Measurements from ENCODE around the gene SGSH. TPM values are rescaled to one million over a fixed set of nuclear protein-coding genes. Genes with fewer than 3 reads are reported as not detected.

Gene SGSH
- total RNA-seq, 1 donor from 2014 or later, result 57.8 TPM

- H3K27ac ChIP-seq, result peak overlapping the region; percentile 90
- peak; percentile 80 to 82 for ATAC-seq
- intact Hi-C loops (cut with DNase I), result no loop called here
- H3K27me3 ChIP-seq (ENCODE audit: low read depth), result no peaks in the 10 kb centered on the region
- peaks cover 31% of the 10 kb centered on the region for H3K36me3 ChIP-seq
- peaks cover 28% of the 10 kb centered on the region for H3K4me1 ChIP-seq
- peak overlapping the region; percentile 96 for H3K4me3 ChIP-seq
- TF ChIP-seq CTCF (IDR thresholded peaks at IDR 0.05), result no peak
- peak; percentile 89 for DNase-seq
- H3K9me3 ChIP-seq, result no peaks in the 10 kb centered on the region
Observed at GRCh38 chr17:80219013-80219762, 945 bp downstream of the SGSH start.

- Histone ChIP-seq H3K36me3 (peaks cover 39% of the 10 kb centered on the region), H3K27me3 (ENCODE audit: low read depth) (no peaks in the 10 kb centered on the region), H3K4me3 (no peak overlapping the region), H3K27ac (no peak overlapping the region), H3K9me3 (no peaks in the 10 kb centered on the region), H3K4me1 (peaks cover 30% of the 10 kb centered on the region)
- TF ChIP-seq CTCF (IDR thresholded peaks at IDR 0.05), result no peak
- DNase-seq (no peak), ATAC-seq (no peak)
- intact Hi-C loops (cut with DNase I), result no loop called here
Observed at GRCh38 chr17:80218391-80218790, 1.7 kb downstream of the SGSH start.

- peaks cover 32% of the 10 kb centered on the region for H3K4me1 ChIP-seq
- no peak for ATAC-seq
- intact Hi-C loops (cut with DNase I), result no loop called here
Observed at GRCh38 chr17:80217703-80218362, 2.3 kb downstream of the SGSH start.

GRCh38 chr17:80216473-80217456 is 3.4 kb downstream of the SGSH start:
- Histone ChIP-seq H3K36me3 (peaks cover 55% of the 10 kb centered on the region), H3K27ac (no peak overlapping the region), H3K27me3 (ENCODE audit: low read depth) (no peaks in the 10 kb centered on the region), H3K4me1 (peaks cover 32% of the 10 kb centered on the region), H3K4me3 (no peak overlapping the region), H3K9me3 (no peaks in the 10 kb centered on the region)
- DNase-seq (no peak), ATAC-seq (no peak)
- intact Hi-C loops (cut with DNase I), result no loop called here
- no peak for TF ChIP-seq CTCF (IDR thresholded peaks at IDR 0.05)

More at GRCh38 chr17:80217703-80218362, 2.3 kb downstream of the SGSH start:
- H3K27ac ChIP-seq, result no peak overlapping the region
- no peak for TF ChIP-seq CTCF (IDR thresholded peaks at IDR 0.05)
- H3K9me3 ChIP-seq, result no peaks in the 10 kb centered on the region
- no peaks in the 10 kb centered on the region for H3K27me3 ChIP-seq (ENCODE audit: low read depth)
- no peak overlapping the region for H3K4me3 ChIP-seq
- DNase-seq, result no peak
- peaks cover 45% of the 10 kb centered on the region for H3K36me3 ChIP-seq

GRCh38 chr17:80214878-80215210 is 5.3 kb downstream of the SGSH start:
- intact Hi-C loops (cut with DNase I), result no loop called here
- ATAC-seq (no peak), DNase-seq (no peak)
- Histone ChIP-seq H3K27ac (no peak overlapping the region), H3K4me3 (no peak overlapping the region), H3K36me3 (peaks cover 75% of the 10 kb centered on the region), H3K4me1 (peaks cover 22% of the 10 kb centered on the region), H3K27me3 (ENCODE audit: low read depth) (no peaks in the 10 kb centered on the region), H3K9me3 (no peaks in the 10 kb centered on the region)
- no peak for TF ChIP-seq CTCF (IDR thresholded peaks at IDR 0.05)

Data from lower lobe of right lung (tissue), 2 donors.